IMR-90 (cell line): ENCODE measurements around the gene PFKFB1.

ENCODE experiments used
- BHLHE40 ChIP-seq: fragments of 150-350 bp; IDR thresholded peaks from 2 replicates; pipeline ENCODE4 v1.6.1; 2016; ENCODE audit warnings: mild to moderate bottlenecking, low read depth, low read length
- CEBPB ChIP-seq: IDR thresholded peaks from 2 replicates; pipeline ENCODE4 v1.6.1; 2012; ENCODE audit warnings: low read depth, low read length, improper control_type of control experiment
- CTCF ChIP-seq: conservative IDR thresholded peaks from 2 replicates; pipeline ENCODE4 v1.5.1; 2012; ENCODE audit warnings: mild to moderate bottlenecking, low read depth, low read length, improper control_type of control experiment
- FOS ChIP-seq: fragments of 150-350 bp; IDR thresholded peaks from 2 replicates; pipeline ENCODE4 v1.6.1; 2016; ENCODE audit warnings: low read depth, low read length
- POLR2A ChIP-seq: IDR thresholded peaks from 2 replicates; pipeline ENCODE4 v1.6.1; 2012; ENCODE audit warnings: mild to moderate bottlenecking, low read depth, low read length
- RFX5 ChIP-seq: IDR thresholded peaks from 2 replicates; pipeline ENCODE4 v1.8.0; 2012; ENCODE audit warnings: low read depth, mild to moderate bottlenecking, low read length, moderate library complexity
- SMC3 ChIP-seq: fragments of 150-350 bp; IDR thresholded peaks from 2 replicates; pipeline ENCODE4 v1.6.1; 2016; ENCODE audit warnings: low read depth, mild to moderate bottlenecking, antibody characterized with exemption, low read length, moderate library complexity
- USF2 ChIP-seq: fragments of 150-350 bp; IDR thresholded peaks from 2 replicates; pipeline ENCODE4 v1.6.1; 2017; ENCODE audit warnings: mild to moderate bottlenecking, antibody characterized with exemption, low read length, low read depth

- TF ChIP-seq POLR2A (no peak), CTCF (peak; percentile 27; the same call in 1 of the 2 replicates), CEBPB (no peak), RFX5 (no peak), USF2 (no peak), BHLHE40 (no peak), SMC3 (no peak), FOS (no peak)
These were observed 73.2 kb downstream of the PFKFB1 start, which contains the start of gene TRO for GRCh38 chrX:54920610-54921426.
